GM12874 (cell line): ENCODE measurements around the gene KCNRG.

Source experiments
- CTCF ChIP-seq: IDR thresholded peaks from 2 replicates; pipeline ENCODE4 v1.5.1; 2011; ENCODE audit warnings: low read depth, mild to moderate bottlenecking, control low read depth, low read length, moderate library complexity; ENCODE audit not compliant: insufficient read depth

Gene KCNRG

GRCh38 chr13:50037788-50038187 is 22.5 kb downstream of the KCNRG start:
- TF ChIP-seq CTCF, result no peak

GRCh38 chr13:50038266-50038665 is 23.0 kb downstream of the KCNRG start:
- TF ChIP-seq CTCF, result no peak

GRCh38 chr13:50052478-50052877 is 37.2 kb downstream of the KCNRG start:
- no peak for TF ChIP-seq CTCF

GRCh38 chr13:50053844-50054243 is 38.6 kb downstream of the KCNRG start:
- TF ChIP-seq CTCF, result no peak

- no peak for TF ChIP-seq CTCF
Observed at GRCh38 chr13:50055454-50055853, 40.2 kb downstream of the KCNRG start.

GRCh38 chr13:50060718-50061117 is 45.5 kb downstream of the KCNRG start:
- TF ChIP-seq CTCF, result no peak

- TF ChIP-seq CTCF, result no peak
Observed at GRCh38 chr13:50065712-50066111, 50.5 kb downstream of the KCNRG start.

- no peak for TF ChIP-seq CTCF
Observed at GRCh38 chr13:50068508-50068907, 53.3 kb downstream of the KCNRG start.
